ENCODE data around the gene MYO7A. TPM values are rescaled to one million over a fixed set of nuclear protein-coding genes. Genes with fewer than 3 reads are reported as not detected.
A peak's percentile ranks its signal among the peaks of the same experiment; 100 is the strongest.

The MYO7A gene
- total RNA-seq, 2 experiments from 2014 or later, result 0.09 to 0.14 TPM

DNA sequence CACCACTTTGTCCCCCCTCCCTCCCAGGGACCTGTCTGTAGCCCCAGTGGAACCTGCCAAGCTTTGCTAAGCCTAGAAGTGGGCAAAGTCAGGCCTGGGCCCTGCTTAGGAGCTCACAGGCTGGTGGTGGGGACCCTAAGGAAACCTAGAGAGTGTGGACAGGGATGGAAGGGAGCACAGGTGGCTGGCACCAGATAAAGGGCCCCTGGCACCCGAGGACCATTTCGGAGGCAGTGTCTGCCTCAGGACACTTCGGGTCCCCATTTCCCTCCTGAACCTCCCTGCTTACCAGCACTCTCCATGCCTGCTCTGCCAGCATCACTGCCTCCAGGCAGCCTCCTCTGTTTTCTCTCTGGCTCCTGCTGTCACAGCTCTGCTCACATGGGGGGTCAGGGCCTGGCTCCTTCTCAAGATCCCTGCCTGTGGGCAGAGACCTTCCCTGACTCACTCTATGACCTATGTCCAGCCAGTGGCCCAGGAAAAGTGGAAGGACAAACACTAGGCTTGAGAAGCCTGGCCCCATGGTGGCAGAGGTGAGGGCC, 39.0 kb upstream of the MYO7A start:
- POLR2A ChIA-PET, result no interaction called here
- intact Hi-C loops (cut with micrococcal nuclease), result no loop called here
- no peaks in the 10 kb centered on the region for H3K36me3 Mint-ChIP-seq (ENCODE audit: low read depth)
- H3K27ac Mint-ChIP-seq, result no peak overlapping the region
- no peak for DNase-seq
- TF ChIP-seq, protein P1, sequence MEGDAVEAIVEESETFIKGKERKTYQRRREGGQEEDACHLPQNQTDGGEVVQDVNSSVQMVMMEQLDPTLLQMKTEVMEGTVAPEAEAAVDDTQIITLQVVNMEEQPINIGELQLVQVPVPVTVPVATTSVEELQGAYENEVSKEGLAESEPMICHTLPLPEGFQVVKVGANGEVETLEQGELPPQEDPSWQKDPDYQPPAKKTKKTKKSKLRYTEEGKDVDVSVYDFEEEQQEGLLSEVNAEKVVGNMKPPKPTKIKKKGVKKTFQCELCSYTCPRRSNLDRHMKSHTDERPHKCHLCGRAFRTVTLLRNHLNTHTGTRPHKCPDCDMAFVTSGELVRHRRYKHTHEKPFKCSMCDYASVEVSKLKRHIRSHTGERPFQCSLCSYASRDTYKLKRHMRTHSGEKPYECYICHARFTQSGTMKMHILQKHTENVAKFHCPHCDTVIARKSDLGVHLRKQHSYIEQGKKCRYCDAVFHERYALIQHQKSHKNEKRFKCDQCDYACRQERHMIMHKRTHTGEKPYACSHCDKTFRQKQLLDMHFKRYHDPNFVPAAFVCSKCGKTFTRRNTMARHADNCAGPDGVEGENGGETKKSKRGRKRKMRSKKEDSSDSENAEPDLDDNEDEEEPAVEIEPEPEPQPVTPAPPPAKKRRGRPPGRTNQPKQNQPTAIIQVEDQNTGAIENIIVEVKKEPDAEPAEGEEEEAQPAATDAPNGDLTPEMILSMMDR (IDR thresholded peaks at IDR 0.05), result no peak
- CTCF ChIA-PET, result interaction anchor here (0.8 to 5.0 kb wide), 4 partner anchors 8 to 170 kb away, joined by 3 to 54 read pairs (median 44); no protein-coding TSS in a partner anchor
- no peak for ATAC-seq
- no peaks in the 10 kb centered on the region for H3K27me3 Mint-ChIP-seq
- H3K9me3 Mint-ChIP-seq, result no peaks in the 10 kb centered on the region
- no peak overlapping the region for H3K4me3 Mint-ChIP-seq
- peaks cover 5% of the 10 kb centered on the region for H3K4me1 Mint-ChIP-seq (ENCODE audit: low read depth)

DNA sequence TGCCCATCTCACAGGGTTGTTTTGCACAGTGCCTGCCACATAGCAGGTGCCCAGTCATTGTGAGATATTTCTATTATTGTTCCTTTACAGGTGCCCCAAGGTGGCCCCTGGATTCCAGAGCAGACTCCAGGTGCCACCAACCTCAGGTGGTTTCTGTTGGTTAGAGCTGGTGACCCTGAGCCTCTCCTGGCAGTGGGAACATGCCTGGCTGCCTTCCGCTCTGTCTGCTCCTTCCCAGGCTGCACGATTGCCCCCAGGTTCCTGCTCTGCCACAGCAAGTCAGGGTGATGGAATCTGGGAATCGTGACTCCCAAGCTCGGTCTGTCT, 38.0 kb upstream of the MYO7A start:
- no peak for DNase-seq
- Mint-ChIP-seq H3K27me3 (no peaks in the 10 kb centered on the region), H3K36me3 (ENCODE audit: low read depth) (no peaks in the 10 kb centered on the region), H3K4me3 (no peak overlapping the region), H3K27ac (no peak overlapping the region), H3K4me1 (ENCODE audit: low read depth) (peaks cover 5% of the 10 kb centered on the region), H3K9me3 (no peaks in the 10 kb centered on the region)
- TF ChIP-seq, protein P1 (IDR thresholded peaks at IDR 0.05), result no peak
- ChIA-PET POLR2A (interaction anchor here (0.9 kb wide), 1 partner anchor 44 kb away, joined by 3 read pairs; no protein-coding TSS in a partner anchor), CTCF (interaction anchor here (0.9 to 5.0 kb wide), 9 partner anchors 9 to 171 kb away, joined by 3 to 65 read pairs (median 38); partner anchors contain the start of gene CAPN5)
- intact Hi-C loops (cut with micrococcal nuclease), result loop anchor here (5.0 to 10.0 kb wide), 2 partner anchors 43 to 285 kb away; no protein-coding TSS in a partner anchor
- ATAC-seq, result no peak

DNA sequence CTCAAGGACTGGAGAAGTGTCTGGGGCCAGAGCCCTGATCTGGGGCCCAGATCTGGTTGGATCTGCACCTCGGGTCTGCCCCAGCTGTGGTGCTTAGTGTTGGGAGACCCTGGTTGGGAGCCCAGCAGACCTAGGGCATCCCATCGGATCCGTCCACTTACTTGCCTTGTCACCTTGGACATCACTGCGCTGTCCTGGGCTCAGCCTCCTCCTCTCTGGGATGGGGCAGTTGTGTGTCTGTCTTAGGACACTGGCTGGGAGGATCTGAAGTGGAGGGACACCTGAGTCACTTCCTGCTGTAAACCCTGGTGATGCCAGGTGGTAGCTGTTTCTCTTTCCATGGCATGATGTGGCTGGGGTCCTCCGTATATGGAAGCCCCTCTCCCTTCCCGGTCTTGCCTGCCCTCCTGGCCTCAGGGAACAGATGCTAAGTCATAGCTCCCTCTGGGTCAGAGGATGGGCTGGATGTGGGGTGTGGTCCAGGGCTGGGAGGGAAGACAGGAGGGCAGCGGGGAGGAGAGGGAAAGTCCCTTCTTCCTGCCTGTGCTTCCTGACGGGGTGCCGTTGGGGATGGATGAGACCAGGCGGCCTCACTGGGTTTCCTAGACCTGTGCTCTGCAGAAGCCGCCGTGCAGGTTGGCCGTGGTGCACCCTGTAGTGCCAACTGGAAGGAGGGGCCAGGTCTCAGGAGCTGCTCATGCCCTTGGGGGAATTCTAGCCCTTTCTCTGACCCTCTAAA, 37.5 kb upstream of the MYO7A start:
- H3K4me3 Mint-ChIP-seq, result no peak overlapping the region
- peak; percentile 21 for ATAC-seq
- H3K9me3 Mint-ChIP-seq, result no peaks in the 10 kb centered on the region
- no peaks in the 10 kb centered on the region for H3K27me3 Mint-ChIP-seq
- intact Hi-C loops (cut with micrococcal nuclease), result loop anchor here (5.0 to 10.0 kb wide), 2 partner anchors 43 to 286 kb away; no protein-coding TSS in a partner anchor
- CTCF ChIA-PET, result interaction anchor here (0.7 to 5.0 kb wide), 33 partner anchors 9 to 457 kb away, joined by 3 to 65 read pairs (median 6); partner anchors contain the start of genes B3GNT6, CAPN5, MYO7A and OMP
- no peaks in the 10 kb centered on the region for H3K36me3 Mint-ChIP-seq (ENCODE audit: low read depth)
- DNase-seq, result no peak
- peaks cover 5% of the 10 kb centered on the region for H3K4me1 Mint-ChIP-seq (ENCODE audit: low read depth)
- TF ChIP-seq, protein P1 (IDR thresholded peaks at IDR 0.05), result no peak
- POLR2A ChIA-PET, result interaction anchor here (0.9 to 1.1 kb wide), 3 partner anchors 33 to 45 kb away, joined by 3 to 4 read pairs (median 3); no protein-coding TSS in a partner anchor
- no peak overlapping the region for H3K27ac Mint-ChIP-seq

DNA sequence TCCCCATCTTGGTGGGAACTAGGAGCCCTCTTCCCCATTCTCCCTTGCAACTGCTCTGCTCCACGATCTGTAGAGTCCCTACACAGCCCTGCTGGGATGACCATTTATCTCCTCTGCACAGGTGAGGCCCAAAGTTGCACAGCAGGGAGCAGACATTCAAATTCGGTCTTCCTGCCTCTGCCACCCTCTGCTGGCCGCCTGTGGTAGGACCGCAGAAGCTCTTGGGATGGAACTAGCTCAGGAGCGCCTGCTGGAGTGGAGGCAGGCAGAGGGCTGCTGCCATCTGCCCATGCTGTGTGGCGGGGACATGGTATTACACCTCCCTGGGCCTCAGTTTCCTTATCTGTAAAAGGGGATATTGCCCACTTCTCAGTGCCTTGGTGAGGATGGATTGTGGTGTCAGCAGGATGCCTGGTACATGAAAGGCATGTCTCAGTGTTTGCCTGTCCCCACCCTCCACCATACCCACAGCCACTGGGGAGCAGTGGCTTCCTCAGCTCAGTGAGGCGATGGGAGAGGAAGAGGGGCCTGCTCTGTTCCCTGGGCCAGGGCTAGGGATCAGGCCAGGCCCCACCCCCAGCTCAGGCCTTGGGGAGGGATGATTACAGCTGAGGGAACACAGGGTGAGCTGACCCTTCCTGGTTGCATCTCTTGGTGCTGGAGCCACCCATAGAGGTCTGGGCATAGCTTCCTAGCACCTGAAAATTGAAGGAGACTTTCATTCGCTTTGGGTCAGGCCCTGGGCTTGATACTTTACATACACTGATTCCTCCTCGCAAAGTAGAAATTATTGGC, 36.7 kb upstream of the MYO7A start:
- no peak overlapping the region for H3K27ac Mint-ChIP-seq
- H3K4me3 Mint-ChIP-seq, result no peak overlapping the region
- POLR2A ChIA-PET, result interaction anchor here (0.9 to 1.1 kb wide), 4 partner anchors 9 to 45 kb away, joined by 3 to 4 read pairs (median 3); no protein-coding TSS in a partner anchor
- no peaks in the 10 kb centered on the region for H3K36me3 Mint-ChIP-seq (ENCODE audit: low read depth)
- intact Hi-C loops (cut with micrococcal nuclease), result loop anchor here (5.0 to 10.0 kb wide), 2 partner anchors 44 to 287 kb away; no protein-coding TSS in a partner anchor
- H3K9me3 Mint-ChIP-seq, result no peaks in the 10 kb centered on the region
- H3K27me3 Mint-ChIP-seq, result no peaks in the 10 kb centered on the region
- DNase-seq, result peak; percentile 92
- H3K4me1 Mint-ChIP-seq (ENCODE audit: low read depth), result peaks cover 5% of the 10 kb centered on the region
- CTCF ChIA-PET, result interaction anchor here (0.6 to 5.0 kb wide), 40 partner anchors 9 to 457 kb away, joined by 3 to 65 read pairs (median 5); partner anchors contain the start of genes B3GNT6, CAPN5, MYO7A and OMP
- ATAC-seq, result peak; percentile 100
- TF ChIP-seq, protein P1 (IDR thresholded peaks at IDR 0.05), result peak; percentile 75

Data from activated CD8-positive, alpha-beta T cell treated with anti-CD3 and anti-CD28 coated beads for 36 hours (primary cell).